ENCODE results near the gene ACOT11. TPM values are rescaled to one million over a fixed set of nuclear protein-coding genes. Genes with fewer than 3 reads are reported as not detected.

Gene ACOT11
- total and polyA plus RNA-seq, 4 donors: 6.4 to 20.9 (median 12.4) TPM

DNA sequence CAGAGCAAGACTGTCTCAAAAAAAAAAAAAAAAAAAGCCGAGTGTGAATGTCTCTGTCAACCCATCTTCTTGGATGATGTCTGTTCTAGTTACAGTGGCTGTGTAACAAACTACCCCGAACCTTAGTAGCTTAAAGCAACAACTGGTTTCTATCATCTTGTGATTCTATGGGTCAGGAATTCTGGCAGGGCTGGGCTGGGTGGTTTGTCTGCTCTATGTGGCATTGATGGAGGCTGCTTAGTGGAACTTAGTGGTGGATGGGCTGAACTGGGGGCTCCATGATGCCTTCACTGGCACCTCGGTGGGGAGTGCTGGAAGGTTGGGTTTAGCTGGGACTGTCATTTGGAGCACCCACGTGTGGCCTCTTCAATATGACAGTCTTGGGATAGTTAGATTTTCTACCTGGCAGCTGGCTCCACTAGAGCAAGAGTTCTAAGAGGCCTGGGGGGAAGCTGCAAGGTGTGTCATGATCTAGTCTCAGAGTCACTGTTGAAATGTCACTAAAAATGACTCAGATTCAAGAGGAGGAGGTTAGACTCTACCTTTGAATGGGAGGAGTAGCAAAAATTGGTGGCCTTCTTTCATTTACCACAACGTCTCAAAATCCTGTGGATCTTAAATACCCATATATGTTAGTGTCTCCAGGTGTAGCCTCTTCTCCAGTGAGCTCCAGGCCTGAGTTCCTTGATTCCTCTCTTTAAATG lies 18.6 kb downstream of the ACOT11 start:
- Histone ChIP-seq H3K9me3 (ENCODE audit: control insufficient read depth, low read length) (no peaks in the 10 kb centered on the region), H3K27me3 (ENCODE audit: control insufficient read depth in 1 of 2, insufficient read depth in 2 of 2, low read length in 1 of 2) (no peaks in the 10 kb centered on the region), H3K27ac (ENCODE audit: low read depth in 1 of 2, low read length in 2 of 2) (no peak overlapping the region), H3K4me3 (ENCODE audit: low read length in 2 of 2) (no peak overlapping the region), H3K36me3 (ENCODE audit: control insufficient read depth in 1 of 2, insufficient read depth in 2 of 2, low read length in 1 of 2) (no peaks in the 10 kb centered on the region), H3K4me1 (ENCODE audit: control insufficient read depth in 1 of 2, insufficient read depth in 2 of 2, low read length in 2 of 2) (no peaks in the 10 kb centered on the region)
- intact Hi-C loops (cut with DNase I): no loop called here
- DNase-seq: peak; percentile 21 to 43
- 90 to 94% methylated on average over 5 of the region's 5 CpGs for WGBS, 2 donors
- no peak for ATAC-seq (ENCODE audit: low FRiP score)

DNA sequence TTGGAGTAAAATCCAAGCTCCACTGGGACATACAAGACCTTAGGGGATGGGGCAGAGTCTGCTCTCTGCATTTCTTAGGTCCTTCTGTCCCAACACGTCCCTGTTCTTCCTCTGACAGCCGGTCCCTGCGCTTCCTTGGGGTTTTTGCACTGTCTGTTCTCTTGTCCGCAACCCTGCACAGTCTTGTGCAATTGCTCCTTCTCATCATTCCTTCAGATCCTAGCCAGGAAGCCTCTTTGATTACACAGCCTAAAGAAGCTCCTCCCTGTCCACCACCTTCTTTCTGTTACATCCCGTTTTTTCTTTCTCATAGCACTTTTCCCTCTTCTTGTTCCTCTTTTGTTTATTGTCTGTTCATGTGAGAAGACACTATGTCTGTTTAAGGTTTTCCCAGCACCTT lies 19.9 kb downstream of the ACOT11 start:
- Histone ChIP-seq H3K36me3 (ENCODE audit: control insufficient read depth in 1 of 2, insufficient read depth in 2 of 2, low read length in 1 of 2) (no peaks in the 10 kb centered on the region), H3K4me3 (ENCODE audit: low read length in 2 of 2) (no peak overlapping the region), H3K27ac (ENCODE audit: low read depth in 1 of 2, low read length in 2 of 2) (no peak overlapping the region), H3K27me3 (ENCODE audit: control insufficient read depth in 1 of 2, insufficient read depth in 2 of 2, low read length in 1 of 2) (no peaks in the 10 kb centered on the region), H3K9me3 (ENCODE audit: control insufficient read depth, low read length) (no peaks in the 10 kb centered on the region), H3K4me1 (ENCODE audit: control insufficient read depth in 1 of 2, insufficient read depth in 2 of 2, low read length in 2 of 2) (no peaks in the 10 kb centered on the region)
- intact Hi-C loops (cut with DNase I): loop anchor here in 1 of 2 donors (2.0 kb wide), 1 partner anchor 19 kb away; the partner anchor contains the start of gene ACOT11
- no peak for ATAC-seq (ENCODE audit: low FRiP score)
- 82 to 90% methylated on average over 5 of the region's 5 CpGs for WGBS, 2 donors
- peak; percentile 40 to 61 for DNase-seq

GRCh38 chr1:54569339-54569738 lies 21.3 kb downstream of the ACOT11 start:
- Histone ChIP-seq H3K27ac (ENCODE audit: low read depth in 1 of 2, low read length in 2 of 2) (peak overlapping the region; percentile 14 to 18), H3K4me3 (ENCODE audit: low read length in 2 of 2) (no peak overlapping the region), H3K9me3 (ENCODE audit: control insufficient read depth, low read length) (no peaks in the 10 kb centered on the region), H3K36me3 (ENCODE audit: control insufficient read depth in 1 of 2, insufficient read depth in 2 of 2, low read length in 1 of 2) (no peaks in the 10 kb centered on the region), H3K27me3 (ENCODE audit: control insufficient read depth in 1 of 2, insufficient read depth in 2 of 2, low read length in 1 of 2) (no peaks in the 10 kb centered on the region), H3K4me1 (ENCODE audit: control insufficient read depth in 1 of 2, insufficient read depth in 2 of 2, low read length in 2 of 2) (no peaks in the 10 kb centered on the region)
- DNase-seq (peak; percentile 72 to 83), ATAC-seq (ENCODE audit: low FRiP score) (no peak)
- WGBS, 2 donors: 20 to 38% methylated on average over 4 of the region's 4 CpGs
- intact Hi-C loops (cut with DNase I): loop anchor here in 1 of 2 donors (2.0 kb wide), 1 partner anchor 21 kb away; the partner anchor contains the start of gene ACOT11

GRCh38 chr1:54570161-54570560 lies 22.1 kb downstream of the ACOT11 start:
- Histone ChIP-seq H3K36me3 (ENCODE audit: control insufficient read depth in 1 of 2, insufficient read depth in 2 of 2, low read length in 1 of 2) (no peaks in the 10 kb centered on the region), H3K27me3 (ENCODE audit: control insufficient read depth in 1 of 2, insufficient read depth in 2 of 2, low read length in 1 of 2) (no peaks in the 10 kb centered on the region), H3K4me3 (ENCODE audit: low read length in 2 of 2) (no peak overlapping the region), H3K9me3 (ENCODE audit: control insufficient read depth, low read length) (no peaks in the 10 kb centered on the region), H3K27ac (ENCODE audit: low read depth in 1 of 2, low read length in 2 of 2) (peak overlapping the region in 1 of 2 donors; percentile 45), H3K4me1 (ENCODE audit: control insufficient read depth in 1 of 2, insufficient read depth in 2 of 2, low read length in 2 of 2) (no peaks in the 10 kb centered on the region)
- intact Hi-C loops (cut with DNase I): no loop called here
- ATAC-seq (ENCODE audit: low FRiP score) (no peak), DNase-seq (peak; percentile 9 to 16)
- WGBS, 2 donors: 99% methylated on average over 5 of the region's 5 CpGs

GRCh38 chr1:54571326-54571725 lies 23.3 kb downstream of the ACOT11 start:
- no peak overlapping the region for H3K4me3 ChIP-seq (ENCODE audit: low read length in 2 of 2)
- no peaks in the 10 kb centered on the region for H3K36me3 ChIP-seq (ENCODE audit: control insufficient read depth in 1 of 2, insufficient read depth in 2 of 2, low read length in 1 of 2)
- H3K4me1 ChIP-seq (ENCODE audit: control insufficient read depth in 1 of 2, insufficient read depth in 2 of 2, low read length in 2 of 2): no peaks in the 10 kb centered on the region
- ATAC-seq (ENCODE audit: low FRiP score) (no peak), DNase-seq (peak; percentile 24 to 55)
- no peaks in the 10 kb centered on the region for H3K9me3 ChIP-seq (ENCODE audit: control insufficient read depth, low read length)
- H3K27me3 ChIP-seq (ENCODE audit: control insufficient read depth in 1 of 2, insufficient read depth in 2 of 2, low read length in 1 of 2): no peaks in the 10 kb centered on the region
- intact Hi-C loops (cut with DNase I): no loop called here
- 52 to 55% methylated on average over 3 of the region's 3 CpGs for WGBS, 2 donors
- H3K27ac ChIP-seq (ENCODE audit: low read depth in 1 of 2, low read length in 2 of 2): peak overlapping the region in 1 of 2 donors; percentile 55

- Histone ChIP-seq H3K27ac (ENCODE audit: low read depth in 1 of 2, low read length in 2 of 2) (no peak overlapping the region), H3K4me3 (ENCODE audit: low read length in 2 of 2) (no peak overlapping the region), H3K4me1 (ENCODE audit: control insufficient read depth in 1 of 2, insufficient read depth in 2 of 2, low read length in 2 of 2) (no peaks in the 10 kb centered on the region), H3K9me3 (ENCODE audit: control insufficient read depth, low read length) (no peaks in the 10 kb centered on the region), H3K27me3 (ENCODE audit: control insufficient read depth in 1 of 2, insufficient read depth in 2 of 2, low read length in 1 of 2) (no peaks in the 10 kb centered on the region), H3K36me3 (ENCODE audit: control insufficient read depth in 1 of 2, insufficient read depth in 2 of 2, low read length in 1 of 2) (no peaks in the 10 kb centered on the region)
- intact Hi-C loops (cut with DNase I): no loop called here
- no peak for ATAC-seq (ENCODE audit: low FRiP score)
- DNase-seq: peak; percentile 53 to 55
- 49 to 58% methylated on average over 8 of the region's 8 CpGs for WGBS, 2 donors
Measured at GRCh38 chr1:54571803-54572541, 23.9 kb downstream of the ACOT11 start.

- Histone ChIP-seq H3K27me3 (ENCODE audit: control insufficient read depth in 1 of 2, insufficient read depth in 2 of 2, low read length in 1 of 2) (no peaks in the 10 kb centered on the region), H3K9me3 (ENCODE audit: control insufficient read depth, low read length) (no peaks in the 10 kb centered on the region), H3K4me3 (ENCODE audit: low read length in 2 of 2) (no peak overlapping the region), H3K4me1 (ENCODE audit: control insufficient read depth in 1 of 2, insufficient read depth in 2 of 2, low read length in 2 of 2) (no peaks in the 10 kb centered on the region), H3K36me3 (ENCODE audit: control insufficient read depth in 1 of 2, insufficient read depth in 2 of 2, low read length in 1 of 2) (no peaks in the 10 kb centered on the region), H3K27ac (ENCODE audit: low read depth in 1 of 2, low read length in 2 of 2) (no peak overlapping the region)
- intact Hi-C loops (cut with DNase I): no loop called here
- ATAC-seq (ENCODE audit: low FRiP score) (no peak), DNase-seq (peak; percentile 25 to 41)
- 77 to 82% methylated on average over 3 of the region's 3 CpGs for WGBS, 2 donors
Measured at GRCh38 chr1:54572542-54572850, 24.5 kb downstream of the ACOT11 start.

DNA sequence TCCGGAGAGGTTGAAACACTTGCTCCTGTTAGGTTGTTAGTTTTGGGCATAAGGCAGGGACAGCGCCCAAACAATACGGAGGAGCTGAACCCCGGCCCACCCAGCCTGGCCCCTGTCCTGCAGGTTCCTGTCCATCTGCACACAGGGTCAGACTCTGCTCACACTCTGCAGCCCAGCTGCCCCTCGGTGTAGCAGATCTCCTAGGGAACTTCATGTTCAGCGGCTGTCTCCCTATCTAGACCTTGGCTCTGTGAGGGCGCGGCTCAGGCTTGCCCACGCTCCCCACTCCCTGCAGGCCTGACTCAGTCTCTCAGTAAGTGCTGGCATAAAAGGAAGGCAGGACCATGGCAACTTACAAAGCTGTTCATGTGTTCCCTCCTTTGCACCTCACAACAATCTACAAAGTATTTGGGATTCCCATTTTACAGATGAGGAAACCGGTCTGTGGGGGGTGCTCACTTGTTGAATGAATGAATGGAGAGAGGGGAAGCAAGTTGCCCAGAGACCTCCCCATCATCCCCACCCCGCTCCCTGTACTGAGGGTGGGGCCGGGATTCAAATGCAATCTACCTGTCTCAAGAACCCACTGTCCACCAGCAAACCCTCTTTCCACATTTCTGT lies 26.2 kb downstream of the ACOT11 start:
- intact Hi-C loops (cut with DNase I): no loop called here
- Histone ChIP-seq H3K27ac (ENCODE audit: low read depth in 1 of 2, low read length in 2 of 2) (no peak overlapping the region), H3K9me3 (ENCODE audit: control insufficient read depth, low read length) (no peaks in the 10 kb centered on the region), H3K27me3 (ENCODE audit: control insufficient read depth in 1 of 2, insufficient read depth in 2 of 2, low read length in 1 of 2) (no peaks in the 10 kb centered on the region), H3K4me1 (ENCODE audit: control insufficient read depth in 1 of 2, insufficient read depth in 2 of 2, low read length in 2 of 2) (no peaks in the 10 kb centered on the region), H3K4me3 (ENCODE audit: low read length in 2 of 2) (no peak overlapping the region), H3K36me3 (ENCODE audit: control insufficient read depth in 1 of 2, insufficient read depth in 2 of 2, low read length in 1 of 2) (no peaks in the 10 kb centered on the region)
- DNase-seq (peak; percentile 27 to 74), ATAC-seq (ENCODE audit: low FRiP score) (no peak)
- WGBS, 2 donors: 94 to 95% methylated on average over 12 of the region's 12 CpGs

Data from aorta (tissue), 5 donors.